GM12892 (cell line): ENCODE results near the gene SNRPD3.
"Not testable (repeated sequence)": the region's sequence is repeated elsewhere in the genome, so short reads cannot be mapped to it uniquely, and the experiment has no call there.

ENCODE experiments used
- POLR2A ChIP-seq: IDR thresholded peaks from 2 replicates; pipeline ENCODE4 v1.6.1; 2011; ENCODE audit warnings: low read depth, low read length, control low read depth
- POLR2AphosphoS5 ChIP-seq: IDR thresholded peaks from 2 replicates; pipeline ENCODE4 v1.6.1; 2011; ENCODE audit warnings: low read depth, low read length, control low read depth
- TAF1 ChIP-seq: IDR thresholded peaks from 2 replicates; pipeline ENCODE4 v1.6.1; 2011; ENCODE audit warnings: low read depth, mild to moderate bottlenecking, control low read depth, low read length, borderline replicate concordance

- TF ChIP-seq POLR2A, POLR2AphosphoS5, TAF1: not testable (repeated sequence)
Measured at GRCh38 chr22:24599958-24600715, 44.3 kb downstream of the SNRPD3 start.
